Epithelial cell of esophagus (primary cell): ENCODE measurements around the gene PLEKHA1.

Source experiments
- DNase-seq: peaks from one replicate; pipeline ENCODE4 v3.0.0; 2010; ENCODE audit warnings: low read depth
- H3K4me3 ChIP-seq: 2 replicates; pipeline ENCODE4 v1.5.1; 2011; ENCODE audit warnings: mild to moderate bottlenecking, low read length, control low read depth
- CTCF ChIP-seq: IDR thresholded peaks from 2 replicates; pipeline ENCODE4 v1.5.1; 2011; ENCODE audit warnings: low read depth, mild to moderate bottlenecking, low read length, control low read depth, inconsistent platforms; ENCODE audit not compliant: insufficient read depth; ENCODE audit errors: missing control alignments

The PLEKHA1 gene

GRCh38 chr10:122473116-122473515 lies 98.6 kb downstream of the PLEKHA1 start:
- DNase-seq, result no peak
- no peak overlapping the region for H3K4me3 ChIP-seq
- TF ChIP-seq CTCF, result no peak

GRCh38 chr10:122474131-122474818 lies 99.8 kb downstream of the PLEKHA1 start:
- no peak overlapping the region for H3K4me3 ChIP-seq
- no peak for DNase-seq
- TF ChIP-seq CTCF, result no peak

- no peak overlapping the region for H3K4me3 ChIP-seq
- peak; percentile 13 for DNase-seq
- no peak for TF ChIP-seq CTCF
These were observed 100.6 kb downstream of the PLEKHA1 start for GRCh38 chr10:122475100-122475499.

- no peak for TF ChIP-seq CTCF
- H3K4me3 ChIP-seq, result no peak overlapping the region
- peak; percentile 17 for DNase-seq
These were observed 101.3 kb downstream of the PLEKHA1 start for GRCh38 chr10:122475591-122476332.

- DNase-seq, result peak; percentile 88
- no peak for TF ChIP-seq CTCF
- no peak overlapping the region for H3K4me3 ChIP-seq
These were observed 101.8 kb downstream of the PLEKHA1 start for GRCh38 chr10:122476333-122476695.

GRCh38 chr10:122477436-122477835 lies 102.9 kb downstream of the PLEKHA1 start:
- TF ChIP-seq CTCF, result no peak
- H3K4me3 ChIP-seq, result no peak overlapping the region
- no peak for DNase-seq
